Activated CD4-positive, CD25-positive, alpha-beta regulatory T cell (primary cell): Measurements from ENCODE around the gene STARD3NL.
"Not testable (repeated sequence)": the region's sequence is repeated elsewhere in the genome, so short reads cannot be mapped to it uniquely, and the experiment has no call there.

Source experiments
- DNase-seq, 4 experiments: peaks; one replicate each; lab custom pipeline; 2025; lab: John Stamatoyannopoulos, UW

The STARD3NL gene

DNA sequence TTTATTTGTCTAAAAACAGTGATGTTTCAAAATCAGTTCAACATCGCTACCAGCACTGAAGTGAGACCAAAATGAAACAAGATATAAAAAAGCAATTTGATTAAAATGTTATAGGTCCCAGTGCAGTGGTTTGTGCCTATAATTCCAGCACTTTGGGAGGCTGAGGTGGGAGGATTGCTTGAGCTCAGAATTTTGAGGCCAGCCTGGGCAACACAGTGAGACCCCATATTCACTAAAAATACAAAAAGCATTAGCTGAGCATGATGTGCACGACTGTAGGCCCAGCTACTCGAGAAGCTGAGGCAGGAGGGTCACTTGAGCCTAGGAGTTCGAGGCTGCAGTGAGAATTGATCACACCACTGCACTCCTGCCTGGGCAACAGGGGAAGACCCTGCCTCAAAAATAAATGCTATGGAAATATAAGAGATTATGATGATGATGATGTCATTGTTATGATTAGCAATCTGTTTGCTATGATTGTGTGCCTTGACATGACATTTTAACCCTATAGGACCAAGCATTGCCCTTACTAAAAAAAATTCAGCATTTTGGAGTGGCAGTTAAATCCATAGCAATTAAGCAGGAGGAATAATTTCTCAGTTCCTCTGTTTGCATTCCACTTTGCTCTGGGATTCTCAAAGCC is 91.8 kb downstream of the STARD3NL start:
- not testable (repeated sequence) for DNase-seq

- DNase-seq: not testable (repeated sequence)
These were observed 92.4 kb downstream of the STARD3NL start for GRCh38 chr7:38270405-38270804.

GRCh38 chr7:38273286-38273995 is 95.4 kb downstream of the STARD3NL start, which contains the start of gene TARP:
Gene TARP, minus strand, starts transcription at chr7:38273636.
- no peak for DNase-seq

DNA sequence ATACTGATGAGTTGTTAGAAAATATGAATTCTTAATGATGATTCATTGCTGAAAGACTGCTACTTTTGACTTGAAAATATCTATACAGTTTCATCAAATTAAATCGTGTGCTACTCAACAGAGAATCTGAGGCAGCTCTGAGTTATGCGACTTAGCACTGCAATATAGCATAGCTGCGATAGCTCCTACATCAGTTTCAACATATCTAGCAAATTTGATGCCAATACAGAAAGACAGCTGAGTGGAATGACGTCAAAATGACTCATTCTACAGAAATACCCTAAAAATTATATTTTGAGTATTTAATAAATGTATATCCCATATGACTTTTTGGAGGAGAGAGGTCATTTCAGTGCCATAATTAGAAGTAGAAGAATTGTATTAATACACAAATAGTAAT is 96.4 kb downstream of the STARD3NL start:
- DNase-seq: no peak

GRCh38 chr7:38274927-38275620 is 97.0 kb downstream of the STARD3NL start:
- no peak for DNase-seq

GRCh38 chr7:38276096-38276877 is 98.2 kb downstream of the STARD3NL start:
- no peak for DNase-seq

DNA sequence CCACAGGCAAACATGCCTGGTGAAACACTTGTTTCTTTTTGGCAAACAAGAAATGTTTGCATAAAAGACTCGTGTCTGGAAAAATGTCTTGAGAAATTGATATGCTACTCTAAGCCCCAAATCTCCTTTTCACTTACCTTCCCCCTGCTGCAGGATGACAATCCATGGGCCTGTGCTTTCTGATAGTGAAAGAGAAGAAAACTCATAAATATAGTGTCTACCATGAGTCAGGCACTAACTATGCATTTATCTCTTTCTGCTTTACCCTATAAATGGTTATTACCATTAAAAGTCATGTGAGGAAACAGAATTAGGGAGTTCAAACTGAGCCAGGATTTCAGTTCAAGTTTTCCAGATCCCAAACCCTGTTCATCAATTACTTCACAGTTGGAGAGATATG is 102.0 kb downstream of the STARD3NL start:
- DNase-seq: no peak
